ENCODE data around the gene SLC15A4.

GRCh38 chr12:128754275-128754674 lies 69.5 kb downstream of the SLC15A4 start:
- TF ChIP-seq POLR2AphosphoS5 (IDR thresholded peaks at IDR 0.05): no peak
- TF ChIP-seq, protein P1, sequence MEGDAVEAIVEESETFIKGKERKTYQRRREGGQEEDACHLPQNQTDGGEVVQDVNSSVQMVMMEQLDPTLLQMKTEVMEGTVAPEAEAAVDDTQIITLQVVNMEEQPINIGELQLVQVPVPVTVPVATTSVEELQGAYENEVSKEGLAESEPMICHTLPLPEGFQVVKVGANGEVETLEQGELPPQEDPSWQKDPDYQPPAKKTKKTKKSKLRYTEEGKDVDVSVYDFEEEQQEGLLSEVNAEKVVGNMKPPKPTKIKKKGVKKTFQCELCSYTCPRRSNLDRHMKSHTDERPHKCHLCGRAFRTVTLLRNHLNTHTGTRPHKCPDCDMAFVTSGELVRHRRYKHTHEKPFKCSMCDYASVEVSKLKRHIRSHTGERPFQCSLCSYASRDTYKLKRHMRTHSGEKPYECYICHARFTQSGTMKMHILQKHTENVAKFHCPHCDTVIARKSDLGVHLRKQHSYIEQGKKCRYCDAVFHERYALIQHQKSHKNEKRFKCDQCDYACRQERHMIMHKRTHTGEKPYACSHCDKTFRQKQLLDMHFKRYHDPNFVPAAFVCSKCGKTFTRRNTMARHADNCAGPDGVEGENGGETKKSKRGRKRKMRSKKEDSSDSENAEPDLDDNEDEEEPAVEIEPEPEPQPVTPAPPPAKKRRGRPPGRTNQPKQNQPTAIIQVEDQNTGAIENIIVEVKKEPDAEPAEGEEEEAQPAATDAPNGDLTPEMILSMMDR (IDR thresholded peaks at IDR 0.05): no peak

Measured in gastroesophageal sphincter (tissue), 3 donors.